Amniotic stem cell (primary cell): ENCODE measurements around the gene HYAL1.

Experiments
- DNase-seq: peaks from one replicate; lab custom pipeline; 2025; lab: John Stamatoyannopoulos, UW

The HYAL1 gene, protein sequence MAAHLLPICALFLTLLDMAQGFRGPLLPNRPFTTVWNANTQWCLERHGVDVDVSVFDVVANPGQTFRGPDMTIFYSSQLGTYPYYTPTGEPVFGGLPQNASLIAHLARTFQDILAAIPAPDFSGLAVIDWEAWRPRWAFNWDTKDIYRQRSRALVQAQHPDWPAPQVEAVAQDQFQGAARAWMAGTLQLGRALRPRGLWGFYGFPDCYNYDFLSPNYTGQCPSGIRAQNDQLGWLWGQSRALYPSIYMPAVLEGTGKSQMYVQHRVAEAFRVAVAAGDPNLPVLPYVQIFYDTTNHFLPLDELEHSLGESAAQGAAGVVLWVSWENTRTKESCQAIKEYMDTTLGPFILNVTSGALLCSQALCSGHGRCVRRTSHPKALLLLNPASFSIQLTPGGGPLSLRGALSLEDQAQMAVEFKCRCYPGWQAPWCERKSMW

GRCh38 chr3:50303013-50303815 is at the start of gene HYAL1:
TSS of gene HYAL1 (minus strand) at chr3:50303574. CDS start at chr3:50302956, 618 bp downstream.
- DNase-seq = no peak

- DNase-seq = no peak
These were observed 49.4 kb upstream of the HYAL1 start for GRCh38 chr3:50352781-50353180.

DNA sequence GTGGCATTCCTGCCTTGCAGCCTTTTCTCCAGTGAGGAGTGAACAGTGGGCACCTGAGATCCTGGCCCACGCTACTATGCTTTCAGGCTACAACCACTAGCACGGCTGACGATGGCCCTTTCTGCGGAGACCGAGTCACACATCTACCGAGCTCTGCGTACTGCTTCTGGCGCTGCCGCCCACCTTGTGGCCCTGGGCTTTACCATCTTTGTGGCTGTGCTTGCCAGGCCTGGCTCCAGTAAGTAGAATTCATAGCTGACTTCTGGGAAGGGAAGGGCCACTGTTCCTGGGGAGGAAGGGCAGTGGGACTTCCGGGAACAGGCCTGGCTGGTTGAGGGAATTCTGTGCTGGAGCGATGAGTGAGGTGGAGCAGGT is 47.9 kb upstream of the HYAL1 start:
- no peak for DNase-seq

DNA sequence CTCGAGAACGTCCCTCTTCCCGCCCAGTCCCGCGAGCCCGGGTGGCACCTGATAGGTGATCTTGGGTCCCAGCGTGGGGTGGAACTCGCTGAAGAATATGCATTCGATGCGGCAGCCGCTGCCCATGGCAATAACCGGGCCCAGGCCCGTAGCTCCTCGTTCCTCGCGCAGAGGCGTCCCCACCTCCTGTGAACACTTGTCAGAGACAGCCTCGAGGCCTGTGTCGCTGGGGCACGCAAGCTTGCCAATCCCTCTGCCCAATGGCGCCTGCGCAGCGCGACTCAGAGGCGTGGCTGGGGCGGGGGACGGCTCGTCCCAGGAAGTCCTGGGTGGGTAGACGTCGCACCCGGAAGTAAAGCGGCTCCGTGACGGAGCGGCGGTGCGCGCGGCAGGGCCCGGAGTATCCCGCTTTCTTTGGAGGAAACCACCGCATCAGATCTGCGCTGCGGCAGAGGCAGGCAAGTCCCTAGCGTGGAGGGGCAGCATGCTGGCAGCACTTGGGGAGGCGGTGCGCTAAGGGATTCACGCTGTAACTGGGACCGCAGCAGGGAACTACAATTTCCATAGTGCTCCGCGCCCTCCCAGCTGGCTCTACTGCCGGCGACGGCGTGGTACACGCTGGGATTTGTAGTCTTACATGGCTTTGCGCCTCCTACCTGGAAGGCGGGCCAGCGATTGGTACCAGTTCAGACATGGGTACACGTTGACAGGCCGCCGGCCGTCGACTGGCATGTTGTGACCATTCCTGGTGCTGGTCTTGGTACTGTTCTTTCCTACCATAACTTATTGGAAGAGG is 47.4 kb upstream of the HYAL1 start, which contains the start of the genes CYB561D2 and NPRL2:
Gene CYB561D2 (plus strand): TSS at position 336 of the 796 bp plus-strand sequence. CDS start 572 bp downstream, outside the sequence.
Gene NPRL2 (minus strand): TSS at position 249 of the 796 bp plus-strand sequence. CDS start 123 bp downstream, at position 126.
- DNase-seq = peak; percentile 77

- no peak for DNase-seq
These were observed 46.8 kb upstream of the HYAL1 start for GRCh38 chr3:50350213-50350526.

- DNase-seq = no peak
These were observed 43.9 kb upstream of the HYAL1 start for GRCh38 chr3:50347187-50347813.

DNA sequence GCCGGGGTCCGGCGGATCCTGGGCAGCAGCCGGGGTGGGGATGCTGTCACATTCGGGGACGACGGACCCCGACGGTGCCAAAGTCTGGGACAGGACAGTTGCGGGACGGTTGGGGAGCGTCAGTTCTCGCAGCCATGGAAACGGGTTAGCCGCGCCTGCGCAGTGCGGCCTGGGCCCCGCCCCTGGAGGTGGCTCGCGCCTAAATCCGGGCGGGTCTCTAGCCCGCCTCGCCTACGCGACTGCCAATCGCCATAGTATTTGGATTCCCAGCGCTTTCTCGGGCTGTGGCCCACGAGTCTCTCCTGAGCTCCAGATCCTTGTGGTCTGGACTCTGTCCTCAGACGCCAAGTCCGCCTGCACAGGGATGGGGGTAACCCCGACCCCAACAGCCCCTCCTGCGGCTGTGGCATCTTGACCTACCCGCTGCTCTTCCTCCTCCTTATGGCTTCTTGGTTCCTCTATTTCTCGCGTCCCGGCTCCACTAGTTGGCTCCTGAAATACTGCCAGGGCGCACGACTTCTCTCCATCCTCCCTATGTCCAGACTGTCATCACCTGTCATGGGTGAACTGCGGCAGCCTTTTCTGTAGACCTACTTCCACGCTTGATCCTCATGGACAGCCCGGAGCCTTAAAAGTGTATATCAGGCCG is 42.3 kb upstream of the HYAL1 start, which contains the start of gene ZMYND10:
Gene ZMYND10 (minus strand): TSS at position 147 of the 649 bp plus-strand sequence. CDS start 153 bp downstream, outside the sequence.
- no peak for DNase-seq

DNA sequence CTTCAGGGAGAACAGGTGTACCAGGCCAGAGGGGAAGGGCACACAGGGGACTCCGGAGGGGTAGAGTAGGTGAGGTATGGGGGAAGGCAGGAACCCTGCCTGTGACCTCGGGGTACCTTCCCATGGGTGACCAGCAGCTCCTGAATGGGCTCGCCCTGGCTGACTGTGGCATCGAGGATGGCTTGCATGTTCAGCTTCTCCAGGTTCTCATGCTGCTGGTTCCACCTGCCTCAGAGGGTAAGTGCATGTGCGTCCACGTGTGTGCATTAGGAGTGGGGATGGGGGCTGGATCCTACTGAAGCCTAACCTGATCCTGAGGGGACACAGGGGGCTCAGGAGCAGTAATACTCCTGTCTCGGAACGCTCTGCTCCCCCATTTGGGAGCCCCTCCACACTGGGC is 41.6 kb upstream of the HYAL1 start:
- DNase-seq = no peak

DNA sequence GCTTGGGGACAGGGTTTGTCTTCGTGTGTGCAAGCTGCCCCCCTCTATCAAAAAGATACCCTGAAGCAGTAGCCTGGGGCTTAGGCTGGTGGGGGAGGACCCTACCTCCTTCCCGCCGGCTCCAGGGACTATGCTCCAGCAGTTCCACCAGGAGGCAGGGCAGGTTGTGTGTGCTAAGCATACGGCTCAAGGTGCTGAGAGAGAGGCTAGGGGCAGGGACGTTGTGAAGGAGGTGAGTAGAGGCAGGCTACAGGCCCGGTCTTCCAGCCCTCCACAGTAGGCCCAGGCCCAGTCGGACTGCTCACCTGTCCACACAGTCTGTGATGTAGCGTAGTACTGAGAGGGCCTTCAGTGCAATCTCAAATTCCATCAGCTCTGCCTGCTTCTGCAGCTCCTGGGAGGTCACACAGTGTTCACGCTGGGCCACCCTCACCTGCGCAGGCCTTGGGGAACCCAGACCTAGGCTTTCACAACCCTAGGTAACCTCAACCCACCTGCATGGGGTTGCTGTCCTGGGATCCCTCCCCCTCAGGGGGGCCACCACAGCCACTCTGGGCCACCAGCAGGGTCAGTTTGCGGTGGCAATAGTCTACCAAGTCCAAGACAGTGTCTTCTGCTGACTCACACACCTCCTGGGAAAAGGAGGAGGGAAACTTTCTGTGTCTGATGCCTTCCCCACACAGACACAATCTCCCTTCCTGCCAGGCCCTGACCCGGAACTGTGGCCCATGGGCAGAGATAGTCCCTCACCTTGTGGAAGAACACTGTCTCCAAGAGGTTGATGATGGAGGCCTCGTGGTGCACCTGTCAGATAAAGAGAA is 39.6 kb upstream of the HYAL1 start:
- DNase-seq = no peak

DNA sequence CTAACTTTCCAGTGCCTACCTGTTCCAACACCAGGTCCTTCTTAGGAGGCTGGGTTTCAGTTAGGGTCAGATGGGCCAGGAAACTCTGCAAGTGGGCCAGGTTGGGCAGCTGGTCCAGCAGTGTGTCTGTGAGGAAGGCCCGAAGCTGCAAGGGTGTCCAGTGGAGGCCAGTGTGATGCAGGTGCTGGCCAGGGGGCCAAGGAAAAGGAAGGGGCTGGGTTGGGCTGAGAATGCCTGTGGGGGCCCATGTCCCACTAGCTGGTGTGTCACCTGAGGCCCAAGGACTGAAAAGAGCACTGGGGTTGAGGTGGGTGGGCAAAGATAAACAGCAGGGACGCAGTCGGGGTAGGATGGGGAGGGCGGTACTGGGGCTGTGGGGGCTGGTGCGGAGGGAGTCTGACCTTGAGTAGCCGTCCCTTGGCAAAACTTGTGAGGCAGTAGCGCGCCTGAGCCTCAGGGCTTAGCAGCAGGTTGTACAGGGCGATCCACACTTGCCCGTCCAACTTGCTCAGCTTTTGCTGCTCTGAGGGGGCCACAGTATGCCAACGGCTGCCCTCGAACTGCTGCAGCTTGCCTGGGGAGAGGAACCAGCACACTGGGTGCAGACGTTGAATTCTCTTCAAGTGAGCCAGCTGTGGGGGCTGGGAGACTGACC is 38.7 kb upstream of the HYAL1 start:
- DNase-seq = no peak

DNA sequence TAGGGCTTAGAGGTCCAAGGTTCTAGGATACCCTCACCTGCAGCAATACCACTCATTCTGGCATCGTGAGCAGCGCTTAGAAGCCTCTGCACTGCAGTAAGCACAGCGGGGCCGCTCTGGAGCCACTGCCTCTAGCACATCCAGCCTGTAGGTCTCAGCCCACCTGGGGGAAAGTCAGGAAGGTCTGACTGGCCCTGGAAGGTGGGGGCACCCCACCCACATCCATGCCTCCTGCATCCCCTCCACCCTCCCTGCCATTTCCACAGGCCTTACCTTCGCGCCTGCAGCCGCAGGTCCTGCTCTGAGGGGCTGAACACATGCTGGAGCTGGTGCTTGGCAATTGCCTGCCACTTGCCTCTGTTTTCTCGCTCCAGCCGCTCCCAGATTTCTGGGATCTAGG is 38.2 kb upstream of the HYAL1 start:
- DNase-seq = no peak

GRCh38 chr3:50340448-50341329 is 37.3 kb upstream of the HYAL1 start, which contains the start of gene RASSF1:
TSS of gene RASSF1 (minus strand) at chr3:50340836. CDS start at chr3:50340805, 31 bp downstream.
- DNase-seq = no peak

- no peak for DNase-seq
These were observed 36.7 kb upstream of the HYAL1 start for GRCh38 chr3:50340147-50340447.

GRCh38 chr3:50339485-50340146 is 36.2 kb upstream of the HYAL1 start:
- no peak for DNase-seq

DNA sequence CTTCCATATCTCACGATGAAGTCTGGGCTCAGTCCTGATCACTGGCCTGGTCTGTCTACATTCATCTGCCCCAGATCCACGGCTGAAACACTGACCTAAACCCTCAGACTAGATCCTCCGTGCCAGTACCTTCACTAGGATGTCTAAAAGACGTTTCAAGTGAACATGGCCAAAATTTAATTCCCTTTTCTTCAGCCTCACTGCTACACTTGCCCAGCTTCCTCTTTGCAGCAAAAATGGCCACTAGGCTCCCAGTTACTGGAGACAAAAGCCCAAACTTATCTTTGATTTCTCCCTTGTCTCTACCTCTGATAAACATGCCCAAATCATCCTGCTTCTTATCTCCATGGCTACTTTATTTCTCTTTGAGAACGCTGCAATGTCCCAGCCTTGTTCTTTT is 35.6 kb upstream of the HYAL1 start:
- DNase-seq = no peak

DNA sequence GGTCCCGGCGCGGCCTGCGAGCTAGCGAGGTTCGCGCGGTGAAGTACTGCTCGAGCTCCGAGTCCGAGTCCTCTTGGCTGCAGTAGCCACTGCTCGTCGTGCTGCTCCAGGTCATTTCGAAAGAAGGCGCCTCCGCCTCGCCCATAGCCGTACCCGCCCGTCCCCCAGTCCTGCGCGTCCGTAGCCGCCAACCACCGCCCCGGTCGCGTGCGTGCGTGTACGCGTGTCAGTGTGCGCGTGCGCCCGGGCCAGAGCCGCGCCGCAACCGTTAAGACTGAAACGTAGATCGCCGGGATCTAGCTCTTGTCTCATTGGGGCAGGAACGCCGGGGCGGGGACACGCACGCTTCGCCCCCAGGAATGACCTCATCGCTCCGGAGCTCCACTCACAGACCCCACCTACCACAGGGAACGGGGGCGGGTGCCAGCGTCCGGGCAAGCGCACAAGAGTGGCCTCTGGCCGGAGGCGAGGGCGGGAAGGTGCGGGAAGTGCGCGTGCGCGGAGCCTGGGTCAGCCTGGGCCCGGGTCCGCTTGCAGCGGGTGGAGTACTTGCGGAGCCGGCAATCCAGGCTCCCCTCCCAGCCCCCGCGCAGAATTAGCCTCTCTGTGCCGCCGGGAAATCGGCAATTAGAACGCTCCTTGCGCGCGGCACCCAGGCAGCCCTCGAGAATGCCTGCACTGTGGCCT is 33.9 kb upstream of the HYAL1 start:
- DNase-seq = peak; percentile 98

DNA sequence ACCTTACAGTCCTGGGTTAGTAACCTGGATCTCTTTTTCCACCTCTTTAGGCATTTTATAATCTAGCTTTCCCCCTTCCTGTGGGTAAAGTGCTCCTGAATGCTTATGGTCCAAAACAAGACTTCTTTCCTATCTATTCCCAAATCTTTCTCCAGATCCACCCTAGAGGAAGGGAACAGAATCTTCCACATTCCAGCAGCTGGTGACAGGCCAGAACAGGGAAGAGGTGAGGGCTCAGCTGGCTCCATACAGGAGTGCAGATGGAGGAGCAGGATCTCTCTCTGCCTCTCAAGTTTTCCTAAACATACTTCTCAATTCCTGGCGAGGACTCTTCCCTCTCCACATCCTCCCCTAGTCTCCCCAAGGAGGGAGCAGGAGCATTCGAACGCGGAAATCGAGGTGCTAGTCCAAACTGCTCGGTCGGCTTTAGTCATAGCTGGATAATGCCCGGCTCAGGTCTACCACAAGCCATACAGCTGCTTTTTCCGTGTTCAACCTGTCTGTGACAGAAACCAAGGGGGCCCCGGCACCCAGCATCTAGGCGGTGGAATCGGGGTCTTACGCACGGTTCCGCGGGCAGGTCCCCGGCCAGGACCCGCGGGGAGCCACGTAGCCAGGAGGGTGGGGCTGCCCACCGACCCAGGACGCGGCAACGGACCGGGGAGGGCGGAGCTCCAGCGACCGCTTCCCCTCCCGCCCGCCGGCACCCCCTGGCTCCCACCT is 33.2 kb upstream of the HYAL1 start:
- DNase-seq = no peak
